Right lobe of liver (tissue), 6 donors: ENCODE measurements around the gene CNPY1. TPM values are rescaled to one million over a fixed set of nuclear protein-coding genes. Genes with fewer than 3 reads are reported as not detected.
"Not testable (repeated sequence)": the region's sequence is repeated elsewhere in the genome, so short reads cannot be mapped to it uniquely, and the experiment has no call there.

Experiments used
- ATAC-seq, 4 donors: fragments of 200-7000 bp; cut with Tn5 transposase; one replicate each; pipeline ENCODE4 v1.9.1; 2020; ENCODE audit warnings: mild to moderate bottlenecking in 4 of 4, moderate library complexity in 4 of 4
- DNase-seq, 3 donors: peaks; one replicate each; pipeline ENCODE4 v3.0.0-alpha.2; 2020
- H3K27ac ChIP-seq, 3 donors: fragments of 200-600 bp; one replicate each; pipeline ENCODE4 v1.8.0; 2022
- H3K27me3 ChIP-seq, 2 donors: fragments of 200-600 bp; one replicate each; pipeline ENCODE4 v1.8.0; 2022
- H3K36me3 ChIP-seq, 4 donors: fragments of 200-600 bp; sonication (generic) in 1 of 4; one replicate each; pipeline versions ENCODE4 v1.5.1 to v1.8.0; 2017 to 2022; ENCODE audit warnings: control low read depth in 1 of 4
- H3K4me1 ChIP-seq, 4 donors: fragments of 200-600 bp; sonication (generic) in 1 of 4; one replicate each; pipeline versions ENCODE4 v1.5.1 to v1.8.0; 2017 to 2022; ENCODE audit warnings: control low read depth in 1 of 4
- H3K4me3 ChIP-seq, 3 donors: fragments of 200-600 bp; one replicate each; pipeline ENCODE4 v1.8.0; 2022
- H3K9me3 ChIP-seq, 4 donors: fragments of 200-600 bp; sonication (generic) in 1 of 4; one replicate each; pipeline versions ENCODE4 v1.5.1 to v1.8.0; 2017 to 2022; ENCODE audit warnings: control low read depth in 1 of 4
- POLR2A ChIP-seq: fragments of 450-650 bp; IDR thresholded peaks from one replicate; pipeline ENCODE4 v1.6.1; 2017; ENCODE audit warnings: antibody characterized with exemption, mild to moderate bottlenecking
- WGBS: methylation state at CpG from one replicate; pipeline ENCODE4 v1.1.6; 2018; ENCODE audit warnings: low coverage, low lambda C conversion rate; ENCODE audit not compliant: insufficient coverage; ENCODE audit errors: missing lambda C conversion rate; 5-methylcytosine and 5-hydroxymethylcytosine counted together
- intact Hi-C, 2 donors: fragments of 100-400 bp; cut with DNase I; formaldehyde crosslinking; loops; one replicate each; pipeline versions ENCODE4 v1.11.2 to v1.14.1; 2022
- total RNA-seq, 6 experiments: library from RNA; depleted of rRNA in 2 of 6; stranded (reverse); fragments of >200 nt in 2 of 6; fragmentation: NEBNext Ultra II Directional in 3 of 6; extraction: Animal tissue kit (Norgen Biotek cat#: 25700) in 3 of 6; gene quantifications; one replicate each; pipeline versions ENCODE4 v1.1.0 to v1.2.4, GENCODE V29; 2016 to 2023
- TF ChIP-seq, protein P1 (sequence below), 4 donors: fragments of 200-600 bp in 3 of 4; fragments of 450-650 bp in 1 of 4; IDR thresholded peaks; one replicate each; pipeline versions ENCODE4 v1.5.1 to v1.8.0; 2016 to 2022; ENCODE audit warnings: antibody characterized with exemption in 4 of 4, mild to moderate bottlenecking in 2 of 4
- donor health status: DM: no; HTN: yes; CAD: no.
- donor health status: DM: no; HTN: no; CAD: no.
- donor health status: DM: no; HTN: no; CAD: no.
- donor health status: DM: no; HTN: yes; CAD: no.
- donor health status: DM: no; HTN: yes; CAD: no.

Gene CNPY1
- total RNA-seq, 6 experiments from 2014 or later: 0.19 TPM; not detected in 5

DNA sequence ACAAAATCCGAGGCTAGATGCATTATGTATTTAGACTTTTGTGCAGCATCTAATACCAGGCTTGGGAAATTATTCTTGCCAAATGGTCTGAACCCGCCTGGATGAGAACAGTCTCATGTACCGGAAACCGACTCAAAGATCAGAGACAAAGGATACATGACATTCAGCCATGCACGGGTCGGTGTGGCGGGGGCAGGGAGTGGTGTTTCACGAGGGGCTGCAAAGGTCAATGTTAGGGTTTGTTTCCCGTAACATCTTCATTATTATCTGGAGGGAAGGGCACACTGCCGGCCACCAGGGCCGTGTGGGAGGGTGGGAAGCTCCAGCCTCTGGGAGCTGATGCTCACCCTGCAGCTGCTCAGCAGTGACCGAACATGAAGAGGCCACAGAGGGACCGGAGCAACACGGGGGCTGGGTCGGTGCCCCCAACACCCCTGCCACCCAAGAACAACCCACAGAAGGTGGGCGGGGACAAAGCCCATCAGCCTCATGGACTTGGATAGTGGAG, 23.1 kb downstream of the CNPY1 start:
- ATAC-seq (no peak), DNase-seq (no peak)
- TF ChIP-seq, protein P1, sequence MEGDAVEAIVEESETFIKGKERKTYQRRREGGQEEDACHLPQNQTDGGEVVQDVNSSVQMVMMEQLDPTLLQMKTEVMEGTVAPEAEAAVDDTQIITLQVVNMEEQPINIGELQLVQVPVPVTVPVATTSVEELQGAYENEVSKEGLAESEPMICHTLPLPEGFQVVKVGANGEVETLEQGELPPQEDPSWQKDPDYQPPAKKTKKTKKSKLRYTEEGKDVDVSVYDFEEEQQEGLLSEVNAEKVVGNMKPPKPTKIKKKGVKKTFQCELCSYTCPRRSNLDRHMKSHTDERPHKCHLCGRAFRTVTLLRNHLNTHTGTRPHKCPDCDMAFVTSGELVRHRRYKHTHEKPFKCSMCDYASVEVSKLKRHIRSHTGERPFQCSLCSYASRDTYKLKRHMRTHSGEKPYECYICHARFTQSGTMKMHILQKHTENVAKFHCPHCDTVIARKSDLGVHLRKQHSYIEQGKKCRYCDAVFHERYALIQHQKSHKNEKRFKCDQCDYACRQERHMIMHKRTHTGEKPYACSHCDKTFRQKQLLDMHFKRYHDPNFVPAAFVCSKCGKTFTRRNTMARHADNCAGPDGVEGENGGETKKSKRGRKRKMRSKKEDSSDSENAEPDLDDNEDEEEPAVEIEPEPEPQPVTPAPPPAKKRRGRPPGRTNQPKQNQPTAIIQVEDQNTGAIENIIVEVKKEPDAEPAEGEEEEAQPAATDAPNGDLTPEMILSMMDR (IDR thresholded peaks at IDR 0.05): no peak
- TF ChIP-seq POLR2A: no peak
- Histone ChIP-seq H3K36me3 (no peaks in the 10 kb centered on the region), H3K27me3 (no peaks in the 10 kb centered on the region), H3K4me3 (no peak overlapping the region), H3K9me3 (no peaks in the 10 kb centered on the region), H3K27ac (no peak overlapping the region), H3K4me1 (no peaks in the 10 kb centered on the region)
- intact Hi-C loops: no loop called here
- 79% methylated on average over 4 of the region's 16 CpGs for WGBS

DNA sequence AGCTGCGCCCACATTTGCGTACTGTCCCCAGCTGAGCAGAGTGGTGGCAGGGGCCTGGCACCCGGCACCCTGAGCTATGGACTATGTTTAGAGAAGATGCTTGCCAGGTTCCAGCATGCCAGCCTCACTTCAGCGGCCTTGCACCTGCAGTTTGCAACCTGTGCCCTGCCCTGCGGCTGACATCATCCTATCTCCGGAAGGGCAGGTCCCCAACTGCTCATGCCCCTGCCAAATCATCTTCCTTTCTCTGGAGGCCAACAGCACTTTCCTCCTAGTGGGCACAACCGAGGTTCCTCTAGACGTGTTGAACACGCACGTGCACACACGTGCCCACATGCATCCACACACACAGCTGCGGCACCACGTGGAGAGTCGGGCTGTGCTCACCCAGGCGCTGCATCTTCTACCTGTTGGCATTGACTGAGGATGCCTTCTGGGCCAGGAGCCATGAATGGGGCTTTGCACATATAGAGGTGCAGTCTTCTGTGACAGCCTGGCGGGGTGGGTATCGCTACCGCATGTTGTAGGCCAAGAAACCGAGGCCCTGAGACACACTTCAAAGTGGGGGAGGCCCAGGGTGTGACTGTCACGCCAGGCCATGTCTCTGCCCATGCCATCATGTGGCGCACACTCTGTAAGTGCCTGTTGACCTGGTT, 24.5 kb downstream of the CNPY1 start:
- intact Hi-C loops: no loop called here
- 81% methylated on average over 4 of the region's 21 CpGs for WGBS
- ATAC-seq (no peak), DNase-seq (no peak)
- H3K4me3 ChIP-seq: no peak overlapping the region
- H3K4me1 ChIP-seq: no peaks in the 10 kb centered on the region
- H3K36me3 ChIP-seq: no peaks in the 10 kb centered on the region
- TF ChIP-seq, protein P1 (IDR thresholded peaks at IDR 0.05): no peak
- no peak for TF ChIP-seq POLR2A
- H3K9me3 ChIP-seq: no peaks in the 10 kb centered on the region
- no peak overlapping the region for H3K27ac ChIP-seq
- no peaks in the 10 kb centered on the region for H3K27me3 ChIP-seq

DNA sequence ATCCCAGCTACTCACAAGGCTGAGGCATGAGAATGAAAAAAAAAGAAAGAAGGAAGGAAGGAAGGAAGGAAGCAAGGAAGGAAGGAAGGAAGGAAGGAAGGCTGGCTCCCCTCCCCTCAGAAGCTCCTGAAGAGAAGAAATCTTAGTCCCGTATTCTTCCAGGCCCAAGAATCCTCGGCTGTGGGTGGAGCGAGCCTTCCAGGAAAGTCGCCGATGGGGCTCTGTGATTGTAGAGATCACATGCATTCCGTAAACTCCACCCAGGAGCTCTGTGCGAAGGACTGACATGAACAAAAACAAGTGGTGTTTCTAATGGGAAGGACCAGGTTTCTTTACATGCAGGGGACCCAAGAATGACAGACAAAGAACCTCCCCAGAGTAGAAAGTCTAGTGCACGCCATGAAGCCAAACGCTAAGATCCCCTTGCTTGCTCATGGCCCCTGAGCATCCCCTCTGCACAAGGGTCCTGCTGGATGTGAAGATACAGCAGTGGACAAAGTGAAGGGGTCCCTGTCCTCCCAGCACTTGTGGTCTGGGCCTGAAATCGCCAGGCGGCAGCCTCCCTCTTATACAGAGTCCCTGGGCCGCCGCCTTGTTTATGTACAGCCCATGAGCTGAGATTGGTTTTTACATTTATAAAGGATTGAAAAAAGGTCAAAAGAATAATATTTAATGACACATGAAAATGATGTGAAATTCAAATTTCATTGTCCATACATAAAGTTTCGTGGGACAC, 25.2 kb downstream of the CNPY1 start:
- TF ChIP-seq, protein P1 (IDR thresholded peaks at IDR 0.05): no peak
- TF ChIP-seq POLR2A: no peak
- no peaks in the 10 kb centered on the region for H3K27me3 ChIP-seq
- intact Hi-C loops: no loop called here
- no peaks in the 10 kb centered on the region for H3K36me3 ChIP-seq
- H3K9me3 ChIP-seq: no peaks in the 10 kb centered on the region
- DNase-seq (no peak), ATAC-seq (no peak)
- no peak overlapping the region for H3K27ac ChIP-seq
- no peaks in the 10 kb centered on the region for H3K4me1 ChIP-seq
- 75% methylated on average over 13 of the region's 14 CpGs for WGBS
- H3K4me3 ChIP-seq: no peak overlapping the region

DNA sequence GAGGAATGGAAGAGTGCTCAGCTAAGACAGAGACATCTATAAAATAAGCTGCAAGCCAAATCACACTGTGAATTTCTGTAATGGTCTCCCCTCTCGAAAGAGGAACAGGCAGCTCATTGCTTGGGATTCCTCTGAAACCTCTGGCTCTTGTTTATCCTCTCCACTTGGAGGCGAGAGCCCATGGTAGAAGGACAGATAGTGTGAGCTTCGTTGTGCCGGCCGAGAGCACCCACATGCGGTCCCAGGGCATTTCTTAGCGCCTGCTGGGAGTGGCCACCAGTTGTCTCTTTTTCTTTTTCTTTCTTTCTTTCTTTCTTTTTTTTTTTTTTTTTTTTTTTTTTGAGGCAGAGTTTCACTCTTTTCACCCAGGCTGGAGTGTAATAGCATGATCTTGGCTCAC, 26.2 kb downstream of the CNPY1 start:
- no peak for DNase-seq
- H3K27me3 ChIP-seq: no peaks in the 10 kb centered on the region
- no peaks in the 10 kb centered on the region for H3K9me3 ChIP-seq
- WGBS: 50% methylated on average over 7 of the region's 7 CpGs
- TF ChIP-seq POLR2A: no peak
- TF ChIP-seq, protein P1 (IDR thresholded peaks at IDR 0.05): no peak
- ATAC-seq: no peak
- H3K4me1 ChIP-seq: no peaks in the 10 kb centered on the region
- no peaks in the 10 kb centered on the region for H3K36me3 ChIP-seq
- H3K27ac ChIP-seq: no peak overlapping the region
- no peak overlapping the region for H3K4me3 ChIP-seq
- intact Hi-C loops: no loop called here

DNA sequence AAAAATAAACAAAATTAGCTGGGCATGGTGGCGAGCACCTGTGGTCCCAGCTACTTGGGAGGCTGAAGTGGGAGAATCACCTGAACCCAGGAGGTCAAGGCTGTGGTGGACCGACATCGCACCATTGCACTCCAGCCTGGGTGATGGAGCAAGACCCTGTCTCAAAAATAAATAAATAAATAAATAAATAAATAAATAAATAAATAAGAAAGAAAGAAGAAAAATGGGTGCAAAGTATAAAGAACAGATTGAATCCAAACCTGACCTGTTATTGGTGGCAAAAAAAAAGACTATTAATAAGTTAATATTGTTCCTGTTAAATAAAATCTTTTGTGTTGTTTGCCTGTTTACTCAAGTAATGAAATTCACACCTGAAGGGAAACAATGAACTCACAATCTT, 27.0 kb downstream of the CNPY1 start:
- DNase-seq, H3K36me3 ChIP-seq, intact Hi-C loops, H3K27me3 ChIP-seq, ATAC-seq, H3K4me3 ChIP-seq, H3K27ac ChIP-seq, H3K9me3 ChIP-seq, H3K4me1 ChIP-seq: not testable (repeated sequence)
- 90% methylated on average over 3 of the region's 3 CpGs for WGBS
